ENCODE results near the gene HGS. TPM values are rescaled to one million over a fixed set of nuclear protein-coding genes. Genes with fewer than 3 reads are reported as not detected.

HGS gene
- total and polyA plus RNA-seq, 2 of the 13 experiments (the other 11 are each of a cell fraction or from before 2014, with no cell fraction given): 73.3 to 78.1 TPM

DNA sequence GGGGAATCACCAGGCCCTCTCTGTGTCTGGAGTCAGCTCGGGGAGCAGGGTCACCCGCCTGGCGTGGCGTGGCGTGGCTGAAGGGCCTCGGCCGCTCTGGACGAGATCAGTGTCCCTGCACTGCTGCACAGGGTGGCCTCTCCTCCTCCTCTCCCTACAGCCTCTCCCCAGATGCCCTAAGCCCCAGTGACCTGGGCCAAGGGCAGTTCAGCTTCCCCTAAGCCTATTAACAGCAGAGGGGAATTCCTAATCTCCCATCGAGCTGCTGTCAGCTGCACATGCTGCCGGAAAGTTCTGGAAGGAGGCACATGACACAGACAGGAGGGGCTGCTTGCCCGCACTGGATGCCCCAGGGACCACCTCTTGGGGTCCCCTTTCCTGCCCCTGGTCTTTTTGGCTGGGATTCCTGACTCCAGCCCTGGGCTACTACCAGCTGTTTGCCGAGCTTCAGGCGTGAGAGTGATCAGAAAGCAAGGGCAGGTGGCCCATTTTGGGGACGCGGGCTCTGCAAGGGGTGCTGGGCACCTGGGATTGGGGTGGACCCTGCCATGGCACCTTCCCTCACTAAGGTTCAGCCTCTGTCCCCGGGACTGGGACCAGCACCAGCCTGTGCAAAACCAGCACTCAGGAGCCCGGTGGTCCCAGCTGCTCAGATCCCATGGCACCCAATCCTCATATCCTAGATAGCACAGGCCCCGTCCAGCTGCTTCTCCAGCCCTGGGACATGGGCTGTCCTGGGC is 28.3 kb upstream of the HGS start (continued):
- no peak for TF ChIP-seq ZFP36L2 (CRISPR knock-in tag; IDR thresholded peaks at IDR 0.05)
- no peak for TF ChIP-seq HCFC1 (IDR thresholded peaks at IDR 0.05; ENCODE audit: low read depth, low read length)
- TF ChIP-seq RXRB (CRISPR knock-in tag; IDR thresholded peaks at IDR 0.05; ENCODE audit: borderline replicate concordance): peak; percentile 99
- TF ChIP-seq ZNF281 (CRISPR knock-in tag; IDR thresholded peaks at IDR 0.05; ENCODE audit: borderline replicate concordance): no peak; the same call in 1 of the 2 replicates
- peak; percentile 65 for TF ChIP-seq TFE3 (CRISPR knock-in tag; IDR thresholded peaks at IDR 0.05)
- no peak for TF ChIP-seq AKAP8 (CRISPR knock-in tag; IDR thresholded peaks at IDR 0.05)
- TF ChIP-seq HDAC6 (IDR thresholded peaks at IDR 0.05; ENCODE audit: low read depth, low read length): no peak
- TF ChIP-seq ZNF781 (CRISPR knock-in tag; IDR thresholded peaks at IDR 0.05; ENCODE audit: borderline replicate concordance, not compliant biosample characterization): no peak
- peak; percentile 65 for TF ChIP-seq MXD4 (CRISPR knock-in tag; IDR thresholded peaks at IDR 0.05)
- TF ChIP-seq SRSF9 (IDR thresholded peaks at IDR 0.05; ENCODE audit: borderline replicate concordance, insufficient read depth, low read depth, low read length, poor library complexity, severe bottlenecking): no peak
- TF ChIP-seq, protein P1, sequence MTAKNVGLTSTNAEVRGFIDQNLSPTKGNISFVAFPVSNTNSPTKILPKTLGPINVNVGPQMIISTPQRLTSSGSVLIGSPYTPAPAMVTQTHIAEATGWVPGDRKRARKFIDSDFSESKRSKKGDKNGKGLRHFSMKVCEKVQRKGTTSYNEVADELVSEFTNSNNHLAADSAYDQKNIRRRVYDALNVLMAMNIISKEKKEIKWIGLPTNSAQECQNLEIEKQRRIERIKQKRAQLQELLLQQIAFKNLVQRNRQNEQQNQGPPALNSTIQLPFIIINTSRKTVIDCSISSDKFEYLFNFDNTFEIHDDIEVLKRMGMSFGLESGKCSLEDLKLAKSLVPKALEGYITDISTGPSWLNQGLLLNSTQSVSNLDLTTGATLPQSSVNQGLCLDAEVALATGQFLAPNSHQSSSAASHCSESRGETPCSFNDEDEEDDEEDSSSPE (CRISPR knock-in tag; IDR thresholded peaks at IDR 0.05): peak; percentile 74
- no peak for TF ChIP-seq BRD4 (CRISPR knock-in tag; IDR thresholded peaks at IDR 0.05)
- no peak for TF ChIP-seq ZIK1 (CRISPR knock-in tag; IDR thresholded peaks at IDR 0.05; ENCODE audit: borderline replicate concordance, low read depth)
- 0 out of 2 replicates have a peak, but pooled peaks have one; percentile 18 for TF ChIP-seq IRF2 (CRISPR knock-in tag; IDR thresholded peaks at IDR 0.05)
- TF ChIP-seq HDAC2 (CRISPR knock-in tag; IDR thresholded peaks at IDR 0.05): peak; percentile 73; the same call in 1 of the 2 replicates
- TF ChIP-seq NFE2L1 (CRISPR knock-in tag; IDR thresholded peaks at IDR 0.05; ENCODE audit: borderline replicate concordance): no peak
- TF ChIP-seq SIX1 (CRISPR knock-in tag; IDR thresholded peaks at IDR 0.05; ENCODE audit: borderline replicate concordance): no peak
- TF ChIP-seq ZNF766 (CRISPR knock-in tag; IDR thresholded peaks at IDR 0.05; ENCODE audit: borderline replicate concordance): peak; percentile 76; the same call in 1 of the 2 replicates
- TF ChIP-seq, protein P2, sequence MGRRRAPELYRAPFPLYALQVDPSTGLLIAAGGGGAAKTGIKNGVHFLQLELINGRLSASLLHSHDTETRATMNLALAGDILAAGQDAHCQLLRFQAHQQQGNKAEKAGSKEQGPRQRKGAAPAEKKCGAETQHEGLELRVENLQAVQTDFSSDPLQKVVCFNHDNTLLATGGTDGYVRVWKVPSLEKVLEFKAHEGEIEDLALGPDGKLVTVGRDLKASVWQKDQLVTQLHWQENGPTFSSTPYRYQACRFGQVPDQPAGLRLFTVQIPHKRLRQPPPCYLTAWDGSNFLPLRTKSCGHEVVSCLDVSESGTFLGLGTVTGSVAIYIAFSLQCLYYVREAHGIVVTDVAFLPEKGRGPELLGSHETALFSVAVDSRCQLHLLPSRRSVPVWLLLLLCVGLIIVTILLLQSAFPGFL (CRISPR knock-in tag; IDR thresholded peaks at IDR 0.05): no peak
- TF ChIP-seq, protein P3, sequence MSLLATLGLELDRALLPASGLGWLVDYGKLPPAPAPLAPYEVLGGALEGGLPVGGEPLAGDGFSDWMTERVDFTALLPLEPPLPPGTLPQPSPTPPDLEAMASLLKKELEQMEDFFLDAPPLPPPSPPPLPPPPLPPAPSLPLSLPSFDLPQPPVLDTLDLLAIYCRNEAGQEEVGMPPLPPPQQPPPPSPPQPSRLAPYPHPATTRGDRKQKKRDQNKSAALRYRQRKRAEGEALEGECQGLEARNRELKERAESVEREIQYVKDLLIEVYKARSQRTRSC (CRISPR knock-in tag; IDR thresholded peaks at IDR 0.05; ENCODE audit: low read depth): 0 out of 2 replicates have a peak, but pooled peaks have one; percentile 42
